Calu3 (cell line): ENCODE data around the gene PLA2G2D. TPM values are rescaled to one million over a fixed set of nuclear protein-coding genes. Genes with fewer than 3 reads are reported as not detected.
A peak's percentile ranks its signal among the peaks of the same experiment; 100 is the strongest.

ENCODE experiments used
- BruUV-seq: library from RNA; stranded (reverse); fragments of 400-500 nt; replicated peaks from 2 replicates; lab custom pipeline; 2021; lab: Mats Ljungman, UMichigan
- CTCF ChIA-PET: fragments of 300-600 bp; sonication (Branson Sonifier 250); formaldehyde crosslinking; loops from one replicate; lab custom pipeline; 2022; ENCODE audit warnings: antibody characterized with exemption; lab: Charles Lee
- DNase-seq: peaks from one replicate; pipeline ENCODE4 v3.0.0; 2022
- H3K27ac Mint-ChIP-seq: one replicate; pipeline ENCODE4 v1.8.0; 2022; ENCODE audit warnings: mixed read lengths; ENCODE audit not compliant: unreplicated experiment
- H3K27me3 Mint-ChIP-seq: one replicate; pipeline ENCODE4 v1.8.0; 2022; ENCODE audit warnings: mixed read lengths; ENCODE audit not compliant: unreplicated experiment
- H3K36me3 Mint-ChIP-seq: one replicate; pipeline ENCODE4 v1.8.0; 2022; ENCODE audit warnings: mild to moderate bottlenecking, moderate library complexity, mixed read lengths; ENCODE audit not compliant: insufficient read depth, unreplicated experiment
- H3K4me1 Mint-ChIP-seq: one replicate; pipeline ENCODE4 v1.8.0; 2022; ENCODE audit warnings: mild to moderate bottlenecking, low read depth, mixed read lengths; ENCODE audit not compliant: unreplicated experiment
- H3K4me3 Mint-ChIP-seq: one replicate; pipeline ENCODE4 v1.8.0; 2022; ENCODE audit warnings: mild to moderate bottlenecking, low read depth, moderate library complexity, mixed read lengths; ENCODE audit not compliant: unreplicated experiment
- H3K9me3 Mint-ChIP-seq: one replicate; pipeline ENCODE4 v1.8.0; 2022; ENCODE audit warnings: low read depth, mixed read lengths; ENCODE audit not compliant: unreplicated experiment
- intact Hi-C: fragments of 100-400 bp; cut with micrococcal nuclease; formaldehyde crosslinking; loops from one replicate; pipeline ENCODE4 v1.10.0; 2022; ENCODE audit not compliant: unreplicated experiment
- total RNA-seq: library from RNA; stranded (reverse); gene quantifications from 2 replicates; pipeline ENCODE4 v1.2.3, GENCODE V29; 2022
- TF ChIP-seq, protein P1 (sequence below): fragments of 200-600 bp; IDR thresholded peaks from one replicate; pipeline ENCODE4 v1.8.0; 2022; ENCODE audit warnings: antibody characterized with exemption; ENCODE audit not compliant: unreplicated experiment

The PLA2G2D gene
- total RNA-seq, 1 experiment from 2014 or later, result not detected

- no TSS peak for BruUV-seq
- intact Hi-C loops, result no loop called here
- DNase-seq, result no peak
- TF ChIP-seq, protein P1, sequence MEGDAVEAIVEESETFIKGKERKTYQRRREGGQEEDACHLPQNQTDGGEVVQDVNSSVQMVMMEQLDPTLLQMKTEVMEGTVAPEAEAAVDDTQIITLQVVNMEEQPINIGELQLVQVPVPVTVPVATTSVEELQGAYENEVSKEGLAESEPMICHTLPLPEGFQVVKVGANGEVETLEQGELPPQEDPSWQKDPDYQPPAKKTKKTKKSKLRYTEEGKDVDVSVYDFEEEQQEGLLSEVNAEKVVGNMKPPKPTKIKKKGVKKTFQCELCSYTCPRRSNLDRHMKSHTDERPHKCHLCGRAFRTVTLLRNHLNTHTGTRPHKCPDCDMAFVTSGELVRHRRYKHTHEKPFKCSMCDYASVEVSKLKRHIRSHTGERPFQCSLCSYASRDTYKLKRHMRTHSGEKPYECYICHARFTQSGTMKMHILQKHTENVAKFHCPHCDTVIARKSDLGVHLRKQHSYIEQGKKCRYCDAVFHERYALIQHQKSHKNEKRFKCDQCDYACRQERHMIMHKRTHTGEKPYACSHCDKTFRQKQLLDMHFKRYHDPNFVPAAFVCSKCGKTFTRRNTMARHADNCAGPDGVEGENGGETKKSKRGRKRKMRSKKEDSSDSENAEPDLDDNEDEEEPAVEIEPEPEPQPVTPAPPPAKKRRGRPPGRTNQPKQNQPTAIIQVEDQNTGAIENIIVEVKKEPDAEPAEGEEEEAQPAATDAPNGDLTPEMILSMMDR, result no peak
- Mint-ChIP-seq H3K27ac (no peak overlapping the region), H3K4me3 (no peak overlapping the region), H3K27me3 (peaks cover 47% of the 10 kb centered on the region), H3K4me1 (peaks cover 15% of the 10 kb centered on the region), H3K36me3 (no peaks in the 10 kb centered on the region), H3K9me3 (no peaks in the 10 kb centered on the region)
- CTCF ChIA-PET, result no interaction called here
Observed at GRCh38 chr1:20117236-20117635, 2.1 kb downstream of the PLA2G2D start.

DNA sequence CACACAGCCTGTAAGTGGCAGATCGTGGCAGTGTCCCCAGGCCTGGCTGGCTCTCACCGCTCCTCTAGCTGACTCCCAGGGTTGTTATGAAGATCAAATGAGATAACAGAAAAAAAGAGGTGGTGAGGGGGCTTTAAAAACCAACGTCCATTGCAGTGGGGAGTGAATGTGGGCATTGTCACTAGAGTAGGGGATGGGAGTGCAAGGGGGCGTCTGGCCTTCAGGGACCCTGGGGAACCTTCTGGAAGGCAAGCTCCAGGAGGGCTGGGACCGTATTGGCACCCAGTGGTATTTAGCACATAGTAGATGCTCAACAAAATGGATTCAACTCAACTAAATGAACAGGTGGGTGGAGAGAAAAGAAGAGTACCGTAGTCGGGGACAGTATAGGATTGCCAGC lies 3.4 kb downstream of the PLA2G2D start:
- Mint-ChIP-seq H3K36me3 (no peaks in the 10 kb centered on the region), H3K27ac (no peak overlapping the region), H3K9me3 (no peaks in the 10 kb centered on the region), H3K4me1 (peaks cover 15% of the 10 kb centered on the region), H3K27me3 (peaks cover 33% of the 10 kb centered on the region), H3K4me3 (no peak overlapping the region)
- intact Hi-C loops, result no loop called here
- CTCF ChIA-PET, result no interaction called here
- TF ChIP-seq, protein P1, result no peak
- BruUV-seq, result no TSS peak
- no peak for DNase-seq

- peaks cover 29% of the 10 kb centered on the region for H3K27me3 Mint-ChIP-seq
- H3K4me3 Mint-ChIP-seq, result no peak overlapping the region
- TF ChIP-seq, protein P1, result no peak
- intact Hi-C loops, result no loop called here
- H3K36me3 Mint-ChIP-seq, result peaks cover 4% of the 10 kb centered on the region
- H3K27ac Mint-ChIP-seq, result no peak overlapping the region
- peaks cover 15% of the 10 kb centered on the region for H3K4me1 Mint-ChIP-seq
- no TSS peak for BruUV-seq
- H3K9me3 Mint-ChIP-seq, result no peaks in the 10 kb centered on the region
- CTCF ChIA-PET, result no interaction called here
- DNase-seq, result no peak
Observed at GRCh38 chr1:20115479-20115878, 3.9 kb downstream of the PLA2G2D start.

DNA sequence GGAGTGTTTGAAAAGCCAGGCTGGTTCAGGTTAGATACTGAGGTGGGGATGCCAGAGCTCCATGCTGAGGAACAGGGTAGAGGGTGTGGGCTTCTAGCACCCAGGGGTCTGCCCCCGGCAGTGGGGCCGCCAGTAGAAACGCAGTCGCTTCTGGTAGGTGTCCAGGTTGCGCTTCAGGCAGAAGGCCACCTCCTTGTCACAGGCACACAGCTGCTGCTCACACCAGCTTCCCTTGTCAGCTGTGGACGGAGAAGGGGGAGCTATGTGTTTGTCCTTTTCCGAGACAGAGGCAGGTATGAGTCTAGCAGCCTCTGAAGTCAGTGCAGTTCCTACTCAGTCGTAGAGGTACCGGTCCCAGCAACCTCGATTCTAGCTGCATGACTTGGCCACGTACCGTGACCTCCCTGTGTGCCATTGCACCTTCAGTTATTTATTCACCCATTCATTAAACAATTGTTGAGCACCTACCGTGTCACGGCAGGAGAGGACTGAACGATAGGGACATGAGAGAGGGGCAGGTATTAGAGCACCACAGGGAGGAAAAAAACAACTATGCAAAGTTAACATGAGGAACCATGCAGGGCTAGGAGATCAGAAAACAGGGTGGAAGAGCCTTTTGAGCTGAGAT lies 5.2 kb downstream of the PLA2G2D start:
- DNase-seq, result no peak
- peaks cover 16% of the 10 kb centered on the region for H3K27me3 Mint-ChIP-seq
- peak overlapping the region; percentile 78 for H3K27ac Mint-ChIP-seq
- TF ChIP-seq, protein P1, result no peak
- intact Hi-C loops, result no loop called here
- peaks cover 7% of the 10 kb centered on the region for H3K36me3 Mint-ChIP-seq
- CTCF ChIA-PET, result interaction anchor here (0.6 kb wide), 1 partner anchor 479 kb away, joined by 4 read pairs; no protein-coding TSS in a partner anchor
- no peaks in the 10 kb centered on the region for H3K9me3 Mint-ChIP-seq
- no peak overlapping the region for H3K4me3 Mint-ChIP-seq
- no TSS peak for BruUV-seq
- peaks cover 15% of the 10 kb centered on the region for H3K4me1 Mint-ChIP-seq
